CD14-positive monocyte (primary cell): Measurements from ENCODE around the gene GJB6. TPM values are rescaled to one million over a fixed set of nuclear protein-coding genes. Genes with fewer than 3 reads are reported as not detected.

ENCODE experiments used
- DNase-seq, 3 donors: peaks; one replicate each; pipeline ENCODE4 v3.0.0-alpha.2; 2011 to 2022
- H2AFZ ChIP-seq: 2 replicates; pipeline ENCODE4 v1.6.0; 2012; ENCODE audit warnings: mild to moderate bottlenecking, low read depth, low read length, inconsistent platforms; ENCODE audit not compliant: insufficient read depth, poor library complexity, severe bottlenecking
- H3K27ac ChIP-seq, 2 donors: 1 replicate in 1 of 2; 2 replicates in 1 of 2; pipeline ENCODE4 v1.5.1; 2012 to 2013; ENCODE audit warnings: low read length in 2 of 2, control low read depth in 1 of 2, inconsistent platforms in 1 of 2, low read depth in 1 of 2, mild to moderate bottlenecking in 1 of 2
- H3K27me3 ChIP-seq, 2 donors: one replicate each; pipeline versions ENCODE4 v1.6.0 to v1.6.1; 2011 to 2013; ENCODE audit warnings: low read length in 2 of 2; ENCODE audit not compliant: control insufficient read depth in 2 of 2, insufficient read depth in 2 of 2
- H3K36me3 ChIP-seq, 2 donors: replicated peaks in 1 of 2; 1 replicate in 1 of 2; 2 replicates in 1 of 2; pipeline versions ENCODE4 v1.5.1 to v1.6.1; 2012 to 2013; ENCODE audit warnings: low read length in 2 of 2, control low read depth in 1 of 2, inconsistent platforms in 1 of 2, mild to moderate bottlenecking in 1 of 2; ENCODE audit not compliant: insufficient read depth in 2 of 2, control insufficient read depth in 1 of 2
- H3K4me1 ChIP-seq, 2 donors: 1 replicate in 1 of 2; 2 replicates in 1 of 2; pipeline versions ENCODE4 v1.5.1 to v1.6.1; 2012 to 2013; ENCODE audit warnings: low read length in 2 of 2, control low read depth in 1 of 2, inconsistent platforms in 1 of 2, mild to moderate bottlenecking in 1 of 2, moderate library complexity in 1 of 2; ENCODE audit not compliant: insufficient read depth in 2 of 2, control insufficient read depth in 1 of 2
- H3K4me2 ChIP-seq: replicated peaks from 2 replicates; pipeline ENCODE3; 2012; ENCODE audit warnings: low read length, moderate library complexity, mild to moderate bottlenecking; ENCODE audit not compliant: poor library complexity, severe bottlenecking; ENCODE audit errors: extremely low read depth
- H3K4me3 ChIP-seq, 3 experiments: fragments of 200-600 bp in 1 of 3; sonication (generic) in 1 of 3; replicated peaks in 1 of 3; 1 replicate in 2 of 3; 2 replicates in 1 of 3; pipeline ENCODE4 v1.5.1; 2011 to 2013; ENCODE audit warnings: low read length in 3 of 3, mild to moderate bottlenecking in 3 of 3, control low read depth in 2 of 3, low read depth in 2 of 3, inconsistent platforms in 1 of 3, moderate library complexity in 1 of 3
- H3K79me2 ChIP-seq: 2 replicates; pipeline ENCODE4 v1.6.0; 2012; ENCODE audit warnings: mild to moderate bottlenecking, control low read depth, inconsistent platforms, low read length, moderate library complexity; ENCODE audit not compliant: insufficient read depth
- H3K9ac ChIP-seq: 2 replicates; pipeline ENCODE4 v1.6.0; 2017; ENCODE audit warnings: low read length, mild to moderate bottlenecking; ENCODE audit not compliant: insufficient read depth, poor library complexity, severe bottlenecking
- H3K9me3 ChIP-seq, 2 donors: replicated peaks in 1 of 2; 1 replicate in 1 of 2; 2 replicates in 1 of 2; pipeline versions ENCODE4 v1.5.1 to v1.6.1; 2012 to 2013; ENCODE audit warnings: low read length in 2 of 2, control low read depth in 1 of 2; ENCODE audit not compliant: control insufficient read depth in 1 of 2, insufficient read depth in 1 of 2
- H4K20me1 ChIP-seq: 2 replicates; pipeline ENCODE4 v1.6.0; 2012; ENCODE audit warnings: mild to moderate bottlenecking, low read length, control low read depth, moderate library complexity; ENCODE audit not compliant: insufficient read depth
- H3K27ac Mint-ChIP-seq, 7 donors: one replicate each; pipeline ENCODE4 v1.8.0; 2020; ENCODE audit warnings: mild to moderate bottlenecking in 7 of 7, mixed read lengths in 7 of 7, moderate library complexity in 6 of 7, inconsistent platforms in 2 of 7
- H3K27me3 Mint-ChIP-seq, 3 donors: one replicate each; pipeline ENCODE4 v1.8.0; 2021 to 2022; ENCODE audit warnings: low read depth in 3 of 3, mild to moderate bottlenecking in 3 of 3, mixed read lengths in 3 of 3, moderate library complexity in 3 of 3, inconsistent platforms in 1 of 3
- H3K36me3 Mint-ChIP-seq, 2 donors: one replicate each; pipeline ENCODE4 v1.8.0; 2020; ENCODE audit warnings: mixed read lengths in 2 of 2, inconsistent platforms in 1 of 2, mild to moderate bottlenecking in 1 of 2
- H3K4me1 Mint-ChIP-seq: one replicate; pipeline ENCODE4 v1.8.0; 2020; ENCODE audit warnings: mild to moderate bottlenecking, mixed read lengths
- H3K4me3 Mint-ChIP-seq, 2 donors: one replicate each; pipeline ENCODE4 v1.8.0; 2020; ENCODE audit warnings: mild to moderate bottlenecking in 2 of 2, mixed read lengths in 2 of 2, moderate library complexity in 1 of 2
- H3K9me3 Mint-ChIP-seq, 7 donors: one replicate each; pipeline ENCODE4 v1.8.0; 2020 to 2022; ENCODE audit warnings: mixed read lengths in 7 of 7, mild to moderate bottlenecking in 6 of 7, moderate library complexity in 6 of 7, inconsistent platforms in 2 of 7
- WGBS: methylation state at CpG from one replicate; pipeline ENCODE4 v1.1.5; 2013; ENCODE audit warnings: missing lambda C conversion rate; ENCODE audit not compliant: insufficient coverage; 5-methylcytosine and 5-hydroxymethylcytosine counted together
- intact Hi-C, 2 donors: fragments of 100-400 bp; cut with micrococcal nuclease; formaldehyde crosslinking; loops; one replicate each; pipeline versions ENCODE4 v1.15.0 to v1.15.1; 2023
- polyA plus RNA-seq, 3 donors: library from polyadenylated mRNA; depleted of rRNA in 1 of 3; unstranded in 2 of 3; stranded (reverse) in 1 of 3; fragments of 300-500 nt in 2 of 3; fragments of >200 nt in 1 of 3; fragmentation: Illumina TruSeq in 2 of 3; gene quantifications; 1 replicate in 2 of 3; 2 replicates in 1 of 3; pipeline ENCODE4 v1.2.3, GENCODE V29; 2012 to 2021
- TF ChIP-seq, protein P1 (sequence below): fragments of 200-600 bp; IDR thresholded peaks from one replicate; pipeline ENCODE4 v1.8.0; 2022; ENCODE audit warnings: antibody characterized with exemption, mild to moderate bottlenecking

The GJB6 gene
- polyA plus RNA-seq, 3 donors = 0.32 TPM; not detected in 2

DNA sequence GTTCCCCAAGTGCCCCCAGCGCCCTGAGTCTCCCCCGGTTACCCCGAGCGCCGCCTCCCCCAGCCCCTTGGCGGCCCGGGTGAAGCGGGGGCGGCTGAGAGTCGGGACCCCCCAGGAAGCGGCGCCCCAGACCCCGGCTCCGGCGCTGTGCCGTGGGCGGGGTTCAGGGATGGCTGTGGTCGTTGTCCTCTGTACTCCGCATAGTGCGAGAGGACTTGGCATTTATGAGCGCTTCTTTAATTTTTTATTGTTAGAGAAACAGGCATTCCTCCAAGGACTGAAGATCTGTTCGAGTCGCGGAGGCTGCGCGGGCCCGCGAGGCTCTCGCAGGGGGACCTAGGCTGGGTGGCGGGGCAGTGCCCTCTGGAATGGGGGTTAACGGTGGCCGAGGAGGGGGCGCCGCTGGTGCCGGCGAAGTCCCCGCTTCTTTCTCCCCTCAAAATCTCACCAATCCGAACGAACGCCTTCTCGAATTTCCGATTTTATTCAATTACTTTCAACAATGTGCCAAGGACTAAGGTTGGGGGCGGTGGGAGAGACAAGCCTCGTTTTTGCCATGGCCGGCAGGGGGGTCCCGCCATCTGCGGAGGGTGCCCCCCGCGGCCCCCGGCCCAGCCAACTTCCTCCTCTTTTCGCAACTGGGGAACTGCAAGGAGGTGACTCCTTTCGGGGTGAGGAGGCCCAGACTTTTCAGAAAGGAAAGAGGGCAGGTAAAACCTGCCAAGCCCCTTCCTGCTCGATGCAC is 38.8 kb downstream of the GJB6 start:
- under 1% methylated on average over 35 of the region's 53 CpGs for WGBS
- TF ChIP-seq, protein P1, sequence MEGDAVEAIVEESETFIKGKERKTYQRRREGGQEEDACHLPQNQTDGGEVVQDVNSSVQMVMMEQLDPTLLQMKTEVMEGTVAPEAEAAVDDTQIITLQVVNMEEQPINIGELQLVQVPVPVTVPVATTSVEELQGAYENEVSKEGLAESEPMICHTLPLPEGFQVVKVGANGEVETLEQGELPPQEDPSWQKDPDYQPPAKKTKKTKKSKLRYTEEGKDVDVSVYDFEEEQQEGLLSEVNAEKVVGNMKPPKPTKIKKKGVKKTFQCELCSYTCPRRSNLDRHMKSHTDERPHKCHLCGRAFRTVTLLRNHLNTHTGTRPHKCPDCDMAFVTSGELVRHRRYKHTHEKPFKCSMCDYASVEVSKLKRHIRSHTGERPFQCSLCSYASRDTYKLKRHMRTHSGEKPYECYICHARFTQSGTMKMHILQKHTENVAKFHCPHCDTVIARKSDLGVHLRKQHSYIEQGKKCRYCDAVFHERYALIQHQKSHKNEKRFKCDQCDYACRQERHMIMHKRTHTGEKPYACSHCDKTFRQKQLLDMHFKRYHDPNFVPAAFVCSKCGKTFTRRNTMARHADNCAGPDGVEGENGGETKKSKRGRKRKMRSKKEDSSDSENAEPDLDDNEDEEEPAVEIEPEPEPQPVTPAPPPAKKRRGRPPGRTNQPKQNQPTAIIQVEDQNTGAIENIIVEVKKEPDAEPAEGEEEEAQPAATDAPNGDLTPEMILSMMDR = no peak
- Histone ChIP-seq H3K36me3 (no peaks in the 10 kb centered on the region), H4K20me1 (no peaks in the 10 kb centered on the region), H3K79me2 (no peaks in the 10 kb centered on the region), H3K4me3 (peak overlapping the region; percentile 23 to 73 (median 27)), H3K9ac (no peak overlapping the region), H3K4me1 (peaks cover 56% of the 10 kb centered on the region in 2 donors), H3K4me2 (peak overlapping the region; percentile 82), H3K27ac (no peak overlapping the region), H2AFZ (peak overlapping the region; percentile 73), H3K9me3 (peaks cover 8 to 10% of the 10 kb centered on the region in 2 donors), H3K27me3 (peaks cover 47 to 53% of the 10 kb centered on the region in 2 donors)
- H3K27ac Mint-ChIP-seq = no peak overlapping the region
- intact Hi-C loops = loop anchor here (10.0 kb wide), 2 partner anchors 161 to 731 kb away; no protein-coding TSS in a partner anchor
- H3K9me3 Mint-ChIP-seq = peaks cover 6 to 28% (median 11%) of the 10 kb centered on the region in 7 donors
- H3K4me3 Mint-ChIP-seq = peak overlapping the region; percentile 75 to 89
- H3K27me3 Mint-ChIP-seq = peaks cover 42 to 60% (median 53%) of the 10 kb centered on the region in 3 donors
- peaks cover 62% of the 10 kb centered on the region for H3K4me1 Mint-ChIP-seq
- H3K36me3 Mint-ChIP-seq = peaks cover 7 to 19% of the 10 kb centered on the region in 2 donors
- peak in 1 of 3 donors; percentile 21 for DNase-seq

GRCh38 chr13:20192836-20193161 is 39.3 kb downstream of the GJB6 start, which contains the start of gene GJB2:
TSS of gene GJB2 (minus strand) at chr13:20192938. CDS start at chr13:20189581, 3,357 bp downstream.
- H3K27me3 Mint-ChIP-seq = peaks cover 42 to 60% (median 53%) of the 10 kb centered on the region in 3 donors
- TF ChIP-seq, protein P1 = no peak
- Histone ChIP-seq H3K27ac (no peak within 1 kb of the TSS), H3K9me3 (peaks cover 8 to 10% of the 10 kb centered on the region in 2 donors), H3K9ac (no peak within 1 kb of the TSS), H3K36me3 (no peaks in the 10 kb centered on the region), H3K4me3 (peak within 1 kb of the TSS; percentile 23 to 73 (median 35)), H3K4me2 (peak within 1 kb of the TSS; percentile 82), H3K4me1 (peaks cover 56% of the 10 kb centered on the region in 2 donors), H3K79me2 (no peaks in the 10 kb centered on the region), H4K20me1 (no peaks in the 10 kb centered on the region), H3K27me3 (peaks cover 47 to 53% of the 10 kb centered on the region in 2 donors), H2AFZ (peak within 1 kb of the TSS; percentile 73)
- peaks cover 7 to 20% of the 10 kb centered on the region in 2 donors for H3K36me3 Mint-ChIP-seq
- peaks cover 6 to 28% (median 11%) of the 10 kb centered on the region in 7 donors for H3K9me3 Mint-ChIP-seq
- H3K27ac Mint-ChIP-seq = peak within 1 kb of the TSS in 1 of 7 donors; percentile 63
- peak within 1 kb of the TSS; percentile 80 to 91 for H3K4me3 Mint-ChIP-seq
- WGBS = 0% methylated on average over 38 of the region's 39 CpGs
- H3K4me1 Mint-ChIP-seq = peaks cover 62% of the 10 kb centered on the region
- intact Hi-C loops = loop anchor here (10.0 kb wide), 2 partner anchors 162 to 732 kb away; no protein-coding TSS in a partner anchor
- no peak for DNase-seq
